Neural cell (in vitro differentiated cells): ENCODE measurements around the gene PNO1. TPM values are rescaled to one million over a fixed set of nuclear protein-coding genes. Genes with fewer than 3 reads are reported as not detected.

Source experiments
- H2AFZ ChIP-seq: fragments of 200-600, 300-800 bp; sonication (generic), shearing (Covaris generic); 2 replicates; pipeline ENCODE4 v1.6.0; 2014; ENCODE audit warnings: low read depth, mild to moderate bottlenecking, antibody characterized with exemption, low read length, moderate library complexity
- H3F3A ChIP-seq: fragments of 200-600 bp; shearing (Covaris generic); 2 replicates; pipeline ENCODE4 v1.6.1; 2016; ENCODE audit warnings: mild to moderate bottlenecking, moderate library complexity, mixed read lengths, antibody characterized with exemption, low read length; ENCODE audit not compliant: insufficient read depth, poor library complexity, severe bottlenecking
- H3K27ac ChIP-seq: fragments of 200-600, 300-800 bp; sonication (generic), shearing (Covaris generic); 2 replicates; pipeline ENCODE4 v1.5.1; 2014; ENCODE audit warnings: mild to moderate bottlenecking, low read length, moderate library complexity
- H3K27me3 ChIP-seq: fragments of 300-800, 200-600 bp; sonication (generic), shearing (Covaris generic); 2 replicates; pipeline ENCODE4 v1.6.0; 2014; ENCODE audit warnings: mild to moderate bottlenecking, low read depth, low read length, moderate library complexity; ENCODE audit not compliant: insufficient read depth
- H3K36me3 ChIP-seq: fragments of 300-800, 200-600 bp; sonication (generic), shearing (Covaris generic); 2 replicates; pipeline ENCODE4 v1.5.1; 2014; ENCODE audit warnings: mild to moderate bottlenecking, antibody characterized with exemption, low read length, moderate library complexity; ENCODE audit not compliant: insufficient read depth
- H3K4me2 ChIP-seq: fragments of 300-800, 200-600 bp; sonication (generic), shearing (Covaris generic); 2 replicates; pipeline ENCODE4 v1.6.0; 2014; ENCODE audit warnings: mild to moderate bottlenecking, low read length
- H3K4me3 ChIP-seq: fragments of 300-800, 200-600 bp; sonication (generic), shearing (Covaris generic); 2 replicates; pipeline ENCODE4 v1.5.1; 2014; ENCODE audit warnings: mild to moderate bottlenecking, low read length, moderate library complexity
- H3K79me2 ChIP-seq: fragments of 200-600 bp; shearing (Covaris generic); replicated peaks from 2 replicates; pipeline ENCODE4 v1.6.0; 2014; ENCODE audit warnings: mild to moderate bottlenecking, low read length, moderate library complexity; ENCODE audit not compliant: insufficient read depth
- H3K9ac ChIP-seq: fragments of 300-800, 200-600 bp; sonication (generic), shearing (Covaris generic); 2 replicates; pipeline ENCODE4 v1.6.1; 2016; ENCODE audit warnings: mild to moderate bottlenecking, low read length, mixed read lengths
- H3K9me2 ChIP-seq: fragments of 200-600 bp; shearing (Covaris generic); 2 replicates; pipeline ENCODE4 v1.6.1; 2016; ENCODE audit warnings: mild to moderate bottlenecking, low read length, mixed read lengths; ENCODE audit not compliant: insufficient read depth
- H3K9me3 ChIP-seq: fragments of 200-600, 300-800 bp; sonication (generic), shearing (Covaris generic); 2 replicates; pipeline ENCODE4 v1.6.1; 2016; ENCODE audit warnings: mild to moderate bottlenecking, mixed run types, low read length, moderate library complexity, mixed read lengths
- H4K20me1 ChIP-seq: fragments of 200-600 bp; shearing (Covaris generic); 2 replicates; pipeline ENCODE4 v1.6.1; 2016; ENCODE audit warnings: mild to moderate bottlenecking, mixed run types; ENCODE audit not compliant: insufficient read depth
- EP300 ChIP-seq: fragments of 450-650 bp; conservative IDR thresholded peaks from 2 replicates; pipeline ENCODE4 v1.6.1; 2014; ENCODE audit warnings: antibody characterized with exemption, mild to moderate bottlenecking, moderate library complexity; ENCODE audit not compliant: poor library complexity, severe bottlenecking
- EZH2 ChIP-seq: fragments of 200-600, 300-800 bp; shearing (Covaris generic), sonication (generic); IDR thresholded peaks from 2 replicates; pipeline ENCODE4 v1.6.1; 2014; ENCODE audit warnings: antibody characterized with exemption, low read length, borderline replicate concordance, mild to moderate bottlenecking; ENCODE audit not compliant: insufficient read depth, poor library complexity, severe bottlenecking
- MXI1 ChIP-seq: fragments of 450-650 bp; conservative IDR thresholded peaks from 2 replicates; pipeline ENCODE4 v1.6.1; 2014; ENCODE audit warnings: antibody characterized with exemption, mild to moderate bottlenecking; ENCODE audit not compliant: poor library complexity, severe bottlenecking
- POLR2AphosphoS5 ChIP-seq: IDR thresholded peaks from 2 replicates; pipeline ENCODE4 v1.6.1; 2012
- RAD21 ChIP-seq: fragments of 450-650 bp; conservative IDR thresholded peaks from 2 replicates; pipeline ENCODE4 v1.6.1; 2014; ENCODE audit warnings: antibody characterized with exemption, mild to moderate bottlenecking, moderate library complexity
- SMC3 ChIP-seq: fragments of 450-650 bp; conservative IDR thresholded peaks from 2 replicates; pipeline ENCODE4 v1.6.1; 2014; ENCODE audit warnings: antibody characterized with exemption, mild to moderate bottlenecking, moderate library complexity; ENCODE audit not compliant: poor library complexity
- polyA plus RNA-seq: library from polyadenylated mRNA; depleted of rRNA; stranded (reverse); fragments of >200 nt; gene quantifications from 2 replicates; pipeline ENCODE4 v1.2.3, GENCODE V29; 2014
- TF ChIP-seq, protein P1 (sequence below): IDR thresholded peaks from 2 replicates; pipeline ENCODE4 v1.6.1; 2012; ENCODE audit warnings: borderline replicate concordance
- TF ChIP-seq, protein P2 (sequence below): fragments of 450-650 bp; IDR thresholded peaks from 2 replicates; pipeline ENCODE4 v1.5.1; 2014; ENCODE audit warnings: antibody characterized with exemption, mild to moderate bottlenecking, moderate library complexity; ENCODE audit not compliant: poor library complexity, severe bottlenecking

The PNO1 gene
- polyA plus RNA-seq, 1 donor from 2014 or later, result 10.9 TPM

DNA sequence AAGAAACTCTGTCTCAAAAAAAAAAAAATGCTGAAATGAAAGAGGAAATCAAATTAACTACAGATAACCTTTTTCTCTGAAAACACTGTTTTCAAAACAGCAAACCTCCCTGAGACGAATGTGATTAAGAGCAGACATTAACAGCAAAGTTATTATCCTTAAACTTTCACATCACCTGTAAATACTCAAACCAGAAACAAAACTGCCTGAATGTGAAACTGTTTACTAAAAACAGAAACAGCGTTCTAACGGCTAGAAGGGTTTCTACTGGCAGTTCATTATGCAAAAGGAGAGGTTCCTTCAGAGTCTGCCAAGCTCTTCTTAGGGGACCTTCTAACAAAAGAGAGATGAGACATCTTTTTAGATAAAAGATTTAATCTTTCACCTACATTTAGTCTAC is 45.9 kb downstream of the PNO1 start:
- Histone ChIP-seq H3K4me2 (no peak overlapping the region), H3K9ac (no peak overlapping the region), H3K27me3 (no peaks in the 10 kb centered on the region), H3K79me2 (peaks cover 14% of the 10 kb centered on the region), H3F3A (no peaks in the 10 kb centered on the region), H3K4me3 (no peak overlapping the region), H2AFZ (no peak overlapping the region), H3K9me2 (no peaks in the 10 kb centered on the region), H3K9me3 (no peaks in the 10 kb centered on the region), H3K27ac (no peak overlapping the region), H4K20me1 (no peaks in the 10 kb centered on the region), H3K36me3 (no peaks in the 10 kb centered on the region)
- TF ChIP-seq, protein P1, sequence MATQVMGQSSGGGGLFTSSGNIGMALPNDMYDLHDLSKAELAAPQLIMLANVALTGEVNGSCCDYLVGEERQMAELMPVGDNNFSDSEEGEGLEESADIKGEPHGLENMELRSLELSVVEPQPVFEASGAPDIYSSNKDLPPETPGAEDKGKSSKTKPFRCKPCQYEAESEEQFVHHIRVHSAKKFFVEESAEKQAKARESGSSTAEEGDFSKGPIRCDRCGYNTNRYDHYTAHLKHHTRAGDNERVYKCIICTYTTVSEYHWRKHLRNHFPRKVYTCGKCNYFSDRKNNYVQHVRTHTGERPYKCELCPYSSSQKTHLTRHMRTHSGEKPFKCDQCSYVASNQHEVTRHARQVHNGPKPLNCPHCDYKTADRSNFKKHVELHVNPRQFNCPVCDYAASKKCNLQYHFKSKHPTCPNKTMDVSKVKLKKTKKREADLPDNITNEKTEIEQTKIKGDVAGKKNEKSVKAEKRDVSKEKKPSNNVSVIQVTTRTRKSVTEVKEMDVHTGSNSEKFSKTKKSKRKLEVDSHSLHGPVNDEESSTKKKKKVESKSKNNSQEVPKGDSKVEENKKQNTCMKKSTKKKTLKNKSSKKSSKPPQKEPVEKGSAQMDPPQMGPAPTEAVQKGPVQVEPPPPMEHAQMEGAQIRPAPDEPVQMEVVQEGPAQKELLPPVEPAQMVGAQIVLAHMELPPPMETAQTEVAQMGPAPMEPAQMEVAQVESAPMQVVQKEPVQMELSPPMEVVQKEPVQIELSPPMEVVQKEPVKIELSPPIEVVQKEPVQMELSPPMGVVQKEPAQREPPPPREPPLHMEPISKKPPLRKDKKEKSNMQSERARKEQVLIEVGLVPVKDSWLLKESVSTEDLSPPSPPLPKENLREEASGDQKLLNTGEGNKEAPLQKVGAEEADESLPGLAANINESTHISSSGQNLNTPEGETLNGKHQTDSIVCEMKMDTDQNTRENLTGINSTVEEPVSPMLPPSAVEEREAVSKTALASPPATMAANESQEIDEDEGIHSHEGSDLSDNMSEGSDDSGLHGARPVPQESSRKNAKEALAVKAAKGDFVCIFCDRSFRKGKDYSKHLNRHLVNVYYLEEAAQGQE, result no peak
- TF ChIP-seq EP300, result no peak
- TF ChIP-seq EZH2, result no peak
- TF ChIP-seq, protein P2, sequence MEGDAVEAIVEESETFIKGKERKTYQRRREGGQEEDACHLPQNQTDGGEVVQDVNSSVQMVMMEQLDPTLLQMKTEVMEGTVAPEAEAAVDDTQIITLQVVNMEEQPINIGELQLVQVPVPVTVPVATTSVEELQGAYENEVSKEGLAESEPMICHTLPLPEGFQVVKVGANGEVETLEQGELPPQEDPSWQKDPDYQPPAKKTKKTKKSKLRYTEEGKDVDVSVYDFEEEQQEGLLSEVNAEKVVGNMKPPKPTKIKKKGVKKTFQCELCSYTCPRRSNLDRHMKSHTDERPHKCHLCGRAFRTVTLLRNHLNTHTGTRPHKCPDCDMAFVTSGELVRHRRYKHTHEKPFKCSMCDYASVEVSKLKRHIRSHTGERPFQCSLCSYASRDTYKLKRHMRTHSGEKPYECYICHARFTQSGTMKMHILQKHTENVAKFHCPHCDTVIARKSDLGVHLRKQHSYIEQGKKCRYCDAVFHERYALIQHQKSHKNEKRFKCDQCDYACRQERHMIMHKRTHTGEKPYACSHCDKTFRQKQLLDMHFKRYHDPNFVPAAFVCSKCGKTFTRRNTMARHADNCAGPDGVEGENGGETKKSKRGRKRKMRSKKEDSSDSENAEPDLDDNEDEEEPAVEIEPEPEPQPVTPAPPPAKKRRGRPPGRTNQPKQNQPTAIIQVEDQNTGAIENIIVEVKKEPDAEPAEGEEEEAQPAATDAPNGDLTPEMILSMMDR, result no peak
- no peak for TF ChIP-seq SMC3

DNA sequence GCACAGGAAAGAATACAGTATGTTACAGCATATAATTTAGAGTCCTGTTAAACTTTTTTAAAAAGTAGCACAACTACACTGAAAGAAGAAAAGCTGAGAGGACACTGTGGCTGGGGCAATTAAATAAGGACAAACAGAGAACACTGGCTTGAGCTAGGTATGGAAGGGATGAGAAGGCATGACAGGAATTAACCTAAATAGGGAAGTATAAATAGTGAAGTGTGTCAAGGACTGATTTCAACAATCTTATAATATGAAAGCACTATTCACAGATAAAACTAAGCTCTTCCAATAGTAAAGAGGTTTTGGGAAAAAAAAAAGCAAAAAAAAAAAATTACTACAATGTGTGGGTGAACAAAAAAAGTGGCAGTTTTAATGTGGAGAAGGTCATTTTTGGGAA is 49.1 kb downstream of the PNO1 start:
- no peaks in the 10 kb centered on the region for H3K9me3 ChIP-seq
- no peaks in the 10 kb centered on the region for H4K20me1 ChIP-seq
- TF ChIP-seq POLR2AphosphoS5, result no peak
- no peak for TF ChIP-seq MXI1
- TF ChIP-seq SMC3, result no peak
- no peak for TF ChIP-seq EZH2
- TF ChIP-seq, protein P1, result no peak
- no peak for TF ChIP-seq RAD21
- TF ChIP-seq EP300, result no peak
- H3K9ac ChIP-seq, result no peak overlapping the region
- no peak overlapping the region for H3K4me3 ChIP-seq
- no peaks in the 10 kb centered on the region for H3K27me3 ChIP-seq
- H3K27ac ChIP-seq, result no peak overlapping the region
- H3K4me2 ChIP-seq, result no peak overlapping the region
- peaks cover 23% of the 10 kb centered on the region for H3K79me2 ChIP-seq
- no peaks in the 10 kb centered on the region for H3K9me2 ChIP-seq
- no peak overlapping the region for H2AFZ ChIP-seq
- no peaks in the 10 kb centered on the region for H3F3A ChIP-seq
- no peaks in the 10 kb centered on the region for H3K36me3 ChIP-seq
